ENCODE results near the gene HOXD4. TPM values are rescaled to one million over a fixed set of nuclear protein-coding genes. Genes with fewer than 3 reads are reported as not detected.

The HOXD4 gene
- total and polyA plus RNA-seq, 10 of the 15 experiments (the other 5 are each of a cell fraction or from before 2014, with no cell fraction given), result 0.07 TPM; not detected in 9

DNA sequence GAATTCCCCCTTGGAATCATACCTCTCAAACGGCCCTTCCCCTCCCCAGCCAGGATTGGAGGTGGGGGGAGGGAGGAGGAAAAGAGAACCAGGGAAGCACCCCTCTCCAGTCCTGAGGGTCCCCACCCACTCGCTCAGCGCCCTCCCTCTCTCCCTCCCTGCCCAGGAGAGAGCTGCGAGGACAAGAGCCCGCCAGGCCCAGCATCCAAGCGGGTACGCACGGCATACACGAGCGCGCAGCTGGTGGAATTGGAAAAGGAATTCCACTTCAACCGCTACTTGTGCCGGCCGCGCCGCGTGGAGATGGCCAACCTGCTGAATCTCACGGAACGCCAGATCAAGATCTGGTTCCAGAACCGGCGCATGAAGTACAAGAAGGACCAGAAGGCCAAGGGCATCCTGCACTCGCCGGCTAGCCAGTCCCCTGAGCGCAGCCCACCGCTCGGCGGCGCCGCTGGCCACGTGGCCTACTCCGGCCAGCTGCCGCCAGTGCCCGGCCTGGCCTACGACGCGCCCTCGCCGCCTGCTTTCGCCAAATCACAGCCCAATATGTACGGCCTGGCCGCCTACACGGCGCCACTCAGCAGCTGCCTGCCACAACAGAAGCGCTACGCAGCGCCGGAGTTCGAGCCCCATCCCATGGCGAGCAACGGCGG is 20.1 kb downstream of the HOXD4 start:
- CTCF ChIA-PET, result no interaction called here
- SMC1A ChIA-PET (ENCODE audit: uncharacterized antibody, unreplicated experiment), result no interaction called here
- no peak overlapping the region for H3K27ac ChIP-seq (ENCODE audit: control insufficient read depth, insufficient read depth)
- H3K9me3 ChIP-seq (replicated peaks; ENCODE audit: control insufficient read depth, insufficient read depth, low read length), result no peaks in the 10 kb centered on the region; the same call in 2 of the 3 replicates
- TF ChIP-seq CBX3 (IDR thresholded peaks at IDR 0.05; ENCODE audit: borderline replicate concordance, low read depth) (no peak), ZBED1 (IDR thresholded peaks at IDR 0.05; ENCODE audit: borderline replicate concordance) (no peak), SIX5 (IDR thresholded peaks at IDR 0.05; ENCODE audit: low read depth, low read length, severe bottlenecking) (no peak), TCF12 (IDR thresholded peaks at IDR 0.05; ENCODE audit: low read depth, low read length) (no peak), SREBF2 (IDR thresholded peaks at IDR 0.05; ENCODE audit: low read length) (no peak), SUZ12 (IDR thresholded peaks at IDR 0.05; ENCODE audit: unreplicated experiment) (no peak), ZNF207 (IDR thresholded peaks at IDR 0.05; ENCODE audit: borderline replicate concordance) (no peak)
- TF ChIP-seq, protein P1, sequence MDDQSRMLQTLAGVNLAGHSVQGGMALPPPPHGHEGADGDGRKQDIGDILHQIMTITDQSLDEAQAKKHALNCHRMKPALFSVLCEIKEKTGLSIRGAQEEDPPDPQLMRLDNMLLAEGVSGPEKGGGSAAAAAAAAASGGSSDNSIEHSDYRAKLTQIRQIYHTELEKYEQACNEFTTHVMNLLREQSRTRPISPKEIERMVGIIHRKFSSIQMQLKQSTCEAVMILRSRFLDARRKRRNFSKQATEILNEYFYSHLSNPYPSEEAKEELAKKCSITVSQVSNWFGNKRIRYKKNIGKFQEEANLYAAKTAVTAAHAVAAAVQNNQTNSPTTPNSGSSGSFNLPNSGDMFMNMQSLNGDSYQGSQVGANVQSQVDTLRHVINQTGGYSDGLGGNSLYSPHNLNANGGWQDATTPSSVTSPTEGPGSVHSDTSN (IDR thresholded peaks at IDR 0.05; ENCODE audit: insufficient replicate concordance, low read depth, low read length), result no peak
- TF ChIP-seq, protein P2, sequence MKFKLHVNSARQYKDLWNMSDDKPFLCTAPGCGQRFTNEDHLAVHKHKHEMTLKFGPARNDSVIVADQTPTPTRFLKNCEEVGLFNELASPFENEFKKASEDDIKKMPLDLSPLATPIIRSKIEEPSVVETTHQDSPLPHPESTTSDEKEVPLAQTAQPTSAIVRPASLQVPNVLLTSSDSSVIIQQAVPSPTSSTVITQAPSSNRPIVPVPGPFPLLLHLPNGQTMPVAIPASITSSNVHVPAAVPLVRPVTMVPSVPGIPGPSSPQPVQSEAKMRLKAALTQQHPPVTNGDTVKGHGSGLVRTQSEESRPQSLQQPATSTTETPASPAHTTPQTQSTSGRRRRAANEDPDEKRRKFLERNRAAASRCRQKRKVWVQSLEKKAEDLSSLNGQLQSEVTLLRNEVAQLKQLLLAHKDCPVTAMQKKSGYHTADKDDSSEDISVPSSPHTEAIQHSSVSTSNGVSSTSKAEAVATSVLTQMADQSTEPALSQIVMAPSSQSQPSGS (IDR thresholded peaks at IDR 0.05; ENCODE audit: low read length), result no peak
- no peaks in the 10 kb centered on the region; a peak in 1 of 4 replicates for H3K36me3 ChIP-seq (ENCODE audit: control insufficient read depth in 2 of 2, insufficient read depth in 2 of 2, low read length in 1 of 2)
- no peak overlapping the region for H3K9ac ChIP-seq (ENCODE audit: control insufficient read depth, insufficient read depth, low read length)
- H3K79me2 ChIP-seq (ENCODE audit: control insufficient read depth, insufficient read depth, low read length), result no peaks in the 10 kb centered on the region
- WGBS (ENCODE audit: insufficient coverage, insufficient replicate concordance, low lambda C conversion rate, missing lambda C conversion rate), result 70% methylated on average over 42 of the region's 51 CpGs
- no peak overlapping the region for H3K4me3 ChIP-seq
- peaks cover 1 to 22% of the 10 kb centered on the region in 2 experiments for H3K27me3 ChIP-seq (replicated peaks in 1 of 2; ENCODE audit: control insufficient read depth in 2 of 2, insufficient read depth in 2 of 2, low read length in 1 of 2)
- H4K20me1 ChIP-seq (ENCODE audit: control insufficient read depth, insufficient read depth), result no peaks in the 10 kb centered on the region
- H2AFZ ChIP-seq (ENCODE audit: control insufficient read depth, low read depth, low read length), result no peak overlapping the region
- BruUV-seq (replicated peaks), result no TSS peak
- intact Hi-C loops (cut with micrococcal nuclease; ENCODE audit: unreplicated experiment) (no loop called here), in situ Hi-C loops (cut with MboI) (no loop called here)
- POLR2A ChIA-PET, result no interaction called here
- RAD21 ChIA-PET (ENCODE audit: unreplicated experiment), result no interaction called here
- no peaks in the 10 kb centered on the region for H3K4me1 ChIP-seq (ENCODE audit: control insufficient read depth, insufficient read depth, low read length)
- ATAC-seq (no peak), DNase-seq (ENCODE audit: low read depth, low spot score) (no peak), FAIRE-seq (no peak)
- H3K4me2 ChIP-seq (ENCODE audit: control insufficient read depth, insufficient read depth), result no peak overlapping the region
